IMR-90 (cell line): ENCODE results near the gene GNB5. TPM values are rescaled to one million over a fixed set of nuclear protein-coding genes. Genes with fewer than 3 reads are reported as not detected.

ENCODE experiments used
- ATAC-seq: fragments of 200-7000 bp; cut with Tn5 transposase; 2 replicates; pipeline ENCODE4 v1.9.1; 2020; ENCODE audit warnings: low read depth, mild to moderate bottlenecking, moderate library complexity
- BruUV-seq: library from RNA; stranded (reverse); fragments of 400-500 nt; replicated peaks from 2 replicates; lab custom pipeline; 2021; lab: Mats Ljungman, UMichigan
- CTCF ChIA-PET: fragments of 300-600 bp; formaldehyde crosslinking; extraction: SDS; loops from one replicate; lab custom pipeline; 2021; ENCODE audit warnings: antibody characterized with exemption; lab: Yijun Ruan, JAX
- POLR2A ChIA-PET: fragments of 300-600 bp; sonication (Branson Sonifier 250); formaldehyde crosslinking; loops from one replicate; lab custom pipeline; 2022; ENCODE audit warnings: antibody characterized with exemption; ENCODE audit not compliant: unreplicated experiment; lab: Charles Lee
- DNase-seq: peaks from one replicate; pipeline ENCODE4 v3.0.0; 2013
- H2AFZ ChIP-seq: replicated peaks from 2 replicates; pipeline ENCODE3; 2013; ENCODE audit warnings: low read length, mild to moderate bottlenecking; ENCODE audit not compliant: poor library complexity
- H2AK5ac ChIP-seq: 2 replicates; pipeline ENCODE4 v1.6.1; 2013; ENCODE audit warnings: low read depth, low read length, inconsistent platforms
- H2AK9ac ChIP-seq: replicated peaks from 2 replicates; pipeline ENCODE3; 2013; ENCODE audit warnings: mild to moderate bottlenecking, low read depth, low read length, moderate library complexity; ENCODE audit not compliant: poor library complexity
- H2BK120ac ChIP-seq: 2 replicates; pipeline ENCODE4 v1.6.1; 2013; ENCODE audit warnings: low read depth, low read length, inconsistent platforms
- H2BK15ac ChIP-seq: 3 replicates; pipeline ENCODE4 v1.6.1; 2013; ENCODE audit warnings: low read depth, low read length, inconsistent platforms
- H2BK20ac ChIP-seq: 2 replicates; pipeline ENCODE4 v1.6.1; 2013; ENCODE audit warnings: low read depth, mild to moderate bottlenecking, inconsistent platforms, low read length, moderate library complexity
- H2BK5ac ChIP-seq: 2 replicates; pipeline ENCODE4 v1.6.1; 2013; ENCODE audit warnings: mild to moderate bottlenecking, low read depth, low read length, inconsistent platforms; ENCODE audit not compliant: poor library complexity, severe bottlenecking
- H3K14ac ChIP-seq: replicated peaks from 2 replicates; pipeline ENCODE4 v1.6.1; 2013; ENCODE audit warnings: low read depth, low read length, inconsistent platforms
- H3K18ac ChIP-seq: 2 replicates; pipeline ENCODE4 v1.6.1; 2013; ENCODE audit warnings: low read depth, low read length, control low read depth
- H3K23ac ChIP-seq: 2 replicates; pipeline ENCODE4 v1.6.1; 2013; ENCODE audit warnings: low read depth, low read length, inconsistent platforms
- H3K27ac ChIP-seq: 2 replicates; pipeline ENCODE4 v1.5.1; 2013; ENCODE audit warnings: mild to moderate bottlenecking, control low read depth, low read length; ENCODE audit not compliant: insufficient read depth
- H3K27me3 ChIP-seq: 2 replicates; pipeline ENCODE4 v1.6.1; 2013; ENCODE audit warnings: low read length; ENCODE audit not compliant: control insufficient read depth, insufficient read depth
- H3K36me3 ChIP-seq: 2 replicates; pipeline ENCODE4 v1.6.1; 2013; ENCODE audit warnings: low read length, mixed read lengths; ENCODE audit not compliant: control insufficient read depth, insufficient read depth
- H3K4ac ChIP-seq: 2 replicates; pipeline ENCODE4 v1.6.1; 2013; ENCODE audit warnings: low read depth, low read length, inconsistent platforms
- H3K4me1 ChIP-seq: 2 replicates; pipeline ENCODE4 v1.6.1; 2013; ENCODE audit warnings: low read length, mixed read lengths; ENCODE audit not compliant: control insufficient read depth, insufficient read depth
- H3K4me2 ChIP-seq: 2 replicates; pipeline ENCODE4 v1.6.1; 2013; ENCODE audit warnings: low read depth, mild to moderate bottlenecking, control low read depth, low read length, moderate library complexity
- H3K4me3 ChIP-seq: 2 replicates; pipeline ENCODE4 v1.5.1; 2013; ENCODE audit warnings: low read depth, mild to moderate bottlenecking, control low read depth, low read length, moderate library complexity; ENCODE audit not compliant: insufficient read depth
- H3K56ac ChIP-seq: 2 replicates; pipeline ENCODE4 v1.6.1; 2013; ENCODE audit warnings: low read length, inconsistent platforms; ENCODE audit not compliant: insufficient read depth; ENCODE audit errors: extremely low read depth
- H3K79me1 ChIP-seq, 2 experiments: 2 replicates each; pipeline ENCODE4 v1.6.1; 2013; ENCODE audit warnings: low read length in 2 of 2, inconsistent platforms in 1 of 2, low read depth in 1 of 2
- H3K9ac ChIP-seq: 2 replicates; pipeline ENCODE4 v1.6.1; 2013; ENCODE audit warnings: low read depth, low read length, control low read depth
- H3K9me1 ChIP-seq: 2 replicates; pipeline ENCODE4 v1.6.1; 2013; ENCODE audit warnings: low read length, inconsistent platforms; ENCODE audit not compliant: insufficient read depth
- H3K9me3 ChIP-seq: 2 replicates; pipeline ENCODE4 v1.6.1; 2013; ENCODE audit warnings: low read length; ENCODE audit not compliant: control insufficient read depth, insufficient read depth
- H4K20me1 ChIP-seq: 2 replicates; pipeline ENCODE4 v1.6.1; 2013; ENCODE audit warnings: low read length, inconsistent platforms; ENCODE audit not compliant: insufficient read depth
- H4K5ac ChIP-seq: 2 replicates; pipeline ENCODE4 v1.6.1; 2013; ENCODE audit warnings: mild to moderate bottlenecking, low read depth, low read length, control low read depth
- H4K8ac ChIP-seq, 2 experiments: 2 replicates each; pipeline ENCODE4 v1.6.1; 2013; ENCODE audit warnings: low read depth in 2 of 2, low read length in 2 of 2, control low read depth in 1 of 2, inconsistent platforms in 1 of 2
- H4K91ac ChIP-seq: 2 replicates; pipeline ENCODE4 v1.6.1; 2013; ENCODE audit warnings: low read depth, low read length, inconsistent platforms; ENCODE audit not compliant: insufficient read depth
- BHLHE40 ChIP-seq: fragments of 150-350 bp; IDR thresholded peaks from 2 replicates; pipeline ENCODE4 v1.6.1; 2016; ENCODE audit warnings: mild to moderate bottlenecking, low read depth, low read length
- CHD1 ChIP-seq: IDR thresholded peaks from 2 replicates; pipeline ENCODE4 v1.6.1; 2012; ENCODE audit warnings: low read depth, low read length, improper control_type of control experiment
- NFE2L2 ChIP-seq: fragments of 150-350 bp; IDR thresholded peaks from 2 replicates; pipeline ENCODE4 v1.6.1; 2016; ENCODE audit warnings: low read depth, mild to moderate bottlenecking, low read length
- POLR2A ChIP-seq: IDR thresholded peaks from 2 replicates; pipeline ENCODE4 v1.6.1; 2012; ENCODE audit warnings: mild to moderate bottlenecking, low read depth, low read length
- RAD21 ChIP-seq: IDR thresholded peaks from 2 replicates; pipeline ENCODE4 v1.6.1; 2012; ENCODE audit warnings: low read length, improper control_type of control experiment
- RCOR1 ChIP-seq: IDR thresholded peaks from 2 replicates; pipeline ENCODE4 v1.6.1; 2012; ENCODE audit warnings: mild to moderate bottlenecking, low read length, improper control_type of control experiment; ENCODE audit not compliant: insufficient replicate concordance
- RFX5 ChIP-seq: IDR thresholded peaks from 2 replicates; pipeline ENCODE4 v1.8.0; 2012; ENCODE audit warnings: low read depth, mild to moderate bottlenecking, low read length, moderate library complexity
- SMC3 ChIP-seq: fragments of 150-350 bp; IDR thresholded peaks from 2 replicates; pipeline ENCODE4 v1.6.1; 2016; ENCODE audit warnings: low read depth, mild to moderate bottlenecking, antibody characterized with exemption, low read length, moderate library complexity
- WGBS, 2 experiments: methylation state at CpG; one replicate each; pipeline versions ENCODE4 v1.1.5 to v1.1.7; 2013; ENCODE audit warnings: missing lambda C conversion rate in 2 of 2; ENCODE audit not compliant: insufficient read length in 1 of 2; ENCODE audit errors: extremely low coverage in 2 of 2; 5-methylcytosine and 5-hydroxymethylcytosine counted together
- dilution Hi-C: fragments of 300-500 bp; cut with HindIII; formaldehyde crosslinking; loops from one replicate; pipeline ENCODE4 v1.14.3; 2018; ENCODE audit warnings: low sequenced_read_pairs; ENCODE audit not compliant: unreplicated experiment
- in situ Hi-C: fragments of 300-500 bp; cut with MboI; formaldehyde crosslinking; loops from 3 replicates; pipeline ENCODE4 v1.14.3; 2019; ENCODE audit warnings: low sequenced_read_pairs, inconsistent platforms, mixed read lengths
- intact Hi-C: fragments of 100-400 bp; cut with micrococcal nuclease; formaldehyde crosslinking; loops from 2 replicates; pipeline ENCODE4 v1.10.0; 2022
- polyA plus RNA-seq, 3 experiments: library from polyadenylated mRNA; depleted of rRNA; stranded (reverse); fragments of >200 nt; gene quantifications; 2 replicates each; pipeline ENCODE4 v1.2.3, GENCODE V29; 2012; ENCODE audit warnings: low replicate concordance in 1 of 3
- total RNA-seq: library from RNA; depleted of rRNA; stranded (reverse); fragments of >200 nt; gene quantifications from 2 replicates; pipeline ENCODE4 v1.2.3, GENCODE V29; 2012
- TF ChIP-seq, protein P1 (sequence below): fragments of 150-350 bp; IDR thresholded peaks from 2 replicates; pipeline ENCODE4 v1.6.1; 2017; ENCODE audit warnings: mild to moderate bottlenecking, antibody characterized with exemption, low read length, low read depth
- TF ChIP-seq, protein P2 (sequence below): fragments of 150-350 bp; IDR thresholded peaks from 2 replicates; pipeline ENCODE4 v1.6.1; 2016; ENCODE audit warnings: low read depth, mild to moderate bottlenecking, low read length, moderate library complexity, borderline replicate concordance
- TF ChIP-seq, protein P3 (sequence below): conservative IDR thresholded peaks from 2 replicates; pipeline ENCODE4 v1.5.1; 2012; ENCODE audit warnings: mild to moderate bottlenecking, low read depth, low read length, improper control_type of control experiment

GNB5 gene
- total and polyA plus RNA-seq, 2 of the 4 experiments (the other 2 are of a cell fraction), result 27.7 to 33.2 TPM

DNA sequence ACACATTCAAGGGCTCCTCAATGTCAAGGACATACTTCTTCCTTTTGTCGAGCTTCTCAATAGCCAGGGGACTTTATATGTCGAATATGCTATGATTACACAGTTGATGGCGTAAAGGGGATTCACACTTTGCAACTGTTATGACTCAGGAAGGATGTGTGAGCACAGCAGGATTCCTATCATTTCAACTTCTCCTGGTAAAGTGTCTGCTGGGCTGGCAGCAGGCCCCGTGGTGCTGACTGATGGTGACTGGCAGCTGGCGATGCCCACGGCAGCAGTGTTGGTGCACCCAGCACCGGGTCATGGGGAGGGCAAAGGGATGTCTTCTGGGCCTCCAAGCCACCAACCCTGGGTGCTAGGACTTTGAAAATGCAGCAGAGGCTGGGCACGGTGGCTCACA, 44.8 kb upstream of the GNB5 start:
- no peak overlapping the region for H2BK15ac ChIP-seq
- H3K23ac ChIP-seq, result no peak overlapping the region
- no peak overlapping the region for H3K18ac ChIP-seq
- no peak overlapping the region for H4K8ac ChIP-seq
- whole genome bisulfite sequencing, 2 experiments, result 58% methylated on average over 4 of the region's 8 CpGs; no CpG with 5 or more reads in 1 of the 2 experiments
- H3K4me2 ChIP-seq, result no peak overlapping the region
- no peak overlapping the region for H3K4me3 ChIP-seq
- no peak overlapping the region for H2BK120ac ChIP-seq
- H3K9ac ChIP-seq, result no peak overlapping the region
- peaks cover 2% of the 10 kb centered on the region; the same call in 1 of the 2 replicates for H3K27me3 ChIP-seq
- H4K5ac ChIP-seq, result no peak overlapping the region
- TF ChIP-seq CHD1 (no peak), RFX5 (no peak), RAD21 (no peak), RCOR1 (no peak), NFE2L2 (no peak), POLR2A (no peak), SMC3 (no peak), BHLHE40 (no peak)
- TF ChIP-seq, protein P1, sequence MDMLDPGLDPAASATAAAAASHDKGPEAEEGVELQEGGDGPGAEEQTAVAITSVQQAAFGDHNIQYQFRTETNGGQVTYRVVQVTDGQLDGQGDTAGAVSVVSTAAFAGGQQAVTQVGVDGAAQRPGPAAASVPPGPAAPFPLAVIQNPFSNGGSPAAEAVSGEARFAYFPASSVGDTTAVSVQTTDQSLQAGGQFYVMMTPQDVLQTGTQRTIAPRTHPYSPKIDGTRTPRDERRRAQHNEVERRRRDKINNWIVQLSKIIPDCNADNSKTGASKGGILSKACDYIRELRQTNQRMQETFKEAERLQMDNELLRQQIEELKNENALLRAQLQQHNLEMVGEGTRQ, result no peak
- TF ChIP-seq, protein P2, sequence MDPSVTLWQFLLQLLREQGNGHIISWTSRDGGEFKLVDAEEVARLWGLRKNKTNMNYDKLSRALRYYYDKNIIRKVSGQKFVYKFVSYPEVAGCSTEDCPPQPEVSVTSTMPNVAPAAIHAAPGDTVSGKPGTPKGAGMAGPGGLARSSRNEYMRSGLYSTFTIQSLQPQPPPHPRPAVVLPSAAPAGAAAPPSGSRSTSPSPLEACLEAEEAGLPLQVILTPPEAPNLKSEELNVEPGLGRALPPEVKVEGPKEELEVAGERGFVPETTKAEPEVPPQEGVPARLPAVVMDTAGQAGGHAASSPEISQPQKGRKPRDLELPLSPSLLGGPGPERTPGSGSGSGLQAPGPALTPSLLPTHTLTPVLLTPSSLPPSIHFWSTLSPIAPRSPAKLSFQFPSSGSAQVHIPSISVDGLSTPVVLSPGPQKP, result no peak
- TF ChIP-seq, protein P3, sequence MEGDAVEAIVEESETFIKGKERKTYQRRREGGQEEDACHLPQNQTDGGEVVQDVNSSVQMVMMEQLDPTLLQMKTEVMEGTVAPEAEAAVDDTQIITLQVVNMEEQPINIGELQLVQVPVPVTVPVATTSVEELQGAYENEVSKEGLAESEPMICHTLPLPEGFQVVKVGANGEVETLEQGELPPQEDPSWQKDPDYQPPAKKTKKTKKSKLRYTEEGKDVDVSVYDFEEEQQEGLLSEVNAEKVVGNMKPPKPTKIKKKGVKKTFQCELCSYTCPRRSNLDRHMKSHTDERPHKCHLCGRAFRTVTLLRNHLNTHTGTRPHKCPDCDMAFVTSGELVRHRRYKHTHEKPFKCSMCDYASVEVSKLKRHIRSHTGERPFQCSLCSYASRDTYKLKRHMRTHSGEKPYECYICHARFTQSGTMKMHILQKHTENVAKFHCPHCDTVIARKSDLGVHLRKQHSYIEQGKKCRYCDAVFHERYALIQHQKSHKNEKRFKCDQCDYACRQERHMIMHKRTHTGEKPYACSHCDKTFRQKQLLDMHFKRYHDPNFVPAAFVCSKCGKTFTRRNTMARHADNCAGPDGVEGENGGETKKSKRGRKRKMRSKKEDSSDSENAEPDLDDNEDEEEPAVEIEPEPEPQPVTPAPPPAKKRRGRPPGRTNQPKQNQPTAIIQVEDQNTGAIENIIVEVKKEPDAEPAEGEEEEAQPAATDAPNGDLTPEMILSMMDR, result no peak
- ATAC-seq (no peak), DNase-seq (no peak)
- in situ Hi-C loops, result no loop called here
- H3K9me1 ChIP-seq, result peaks cover 3% of the 10 kb centered on the region
- no peak overlapping the region for H2AFZ ChIP-seq
- no peak overlapping the region for H3K14ac ChIP-seq
- ChIA-PET CTCF (interaction anchor here (1.0 to 1.2 kb wide), 2 partner anchors 9 to 27 kb away, joined by 3 to 5 read pairs; no protein-coding TSS in a partner anchor), POLR2A (no interaction called here)
- no peaks in the 10 kb centered on the region for H3K9me3 ChIP-seq
- no peak overlapping the region for H3K27ac ChIP-seq
- no peak overlapping the region for H3K56ac ChIP-seq
- dilution Hi-C loops, result no loop called here
- H2AK5ac ChIP-seq, result no peak overlapping the region
- no peaks in the 10 kb centered on the region for H3K79me1 ChIP-seq
- H3K4ac ChIP-seq, result no peak overlapping the region
- peaks cover 5% of the 10 kb centered on the region for H3K4me1 ChIP-seq
- no peaks in the 10 kb centered on the region for H4K20me1 ChIP-seq
- no peak overlapping the region for H2BK20ac ChIP-seq
- H3K36me3 ChIP-seq, result no peaks in the 10 kb centered on the region
- H4K91ac ChIP-seq, result no peak overlapping the region
- intact Hi-C loops, result no loop called here
- no TSS peak for BruUV-seq
- no peak overlapping the region for H2AK9ac ChIP-seq
- no peak overlapping the region for H2BK5ac ChIP-seq
